Activated T-helper 1 cell treated with Interleukin-2 at 50 U/mL for 16 hours (primary cell): ENCODE measurements around the gene MGAT4D.
"Not testable (repeated sequence)": the region's sequence is repeated elsewhere in the genome, so short reads cannot be mapped to it uniquely, and the experiment has no call there.

Source experiments
- DNase-seq: peaks from one replicate; pipeline ENCODE4 v3.0.0-alpha.2; 2020; ENCODE audit warnings: low read depth

MGAT4D gene

DNA sequence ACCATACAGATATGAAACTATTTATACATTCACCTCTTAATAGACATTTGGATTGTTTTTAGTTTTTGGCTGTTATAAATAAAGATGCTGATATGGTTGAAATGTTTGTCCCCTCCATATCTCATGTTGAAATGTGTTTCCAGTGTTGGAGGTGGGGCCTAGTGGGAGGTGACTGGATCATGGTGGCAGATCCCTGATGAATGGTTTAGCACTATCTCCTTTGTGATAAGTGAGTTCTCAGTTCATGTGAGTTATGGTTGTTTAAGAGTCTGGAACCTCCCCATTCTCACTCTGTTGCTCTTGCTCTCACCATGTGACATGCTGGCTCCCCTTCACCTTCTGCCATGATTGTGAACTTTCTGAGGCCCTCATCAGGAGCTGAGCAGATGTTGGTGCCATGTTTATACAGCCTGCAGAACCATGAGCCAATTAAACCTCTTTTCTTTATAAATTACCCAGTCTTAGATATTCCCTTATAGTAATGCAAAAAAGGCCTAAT, 58.4 kb downstream of the MGAT4D start:
- DNase-seq: no peak

DNA sequence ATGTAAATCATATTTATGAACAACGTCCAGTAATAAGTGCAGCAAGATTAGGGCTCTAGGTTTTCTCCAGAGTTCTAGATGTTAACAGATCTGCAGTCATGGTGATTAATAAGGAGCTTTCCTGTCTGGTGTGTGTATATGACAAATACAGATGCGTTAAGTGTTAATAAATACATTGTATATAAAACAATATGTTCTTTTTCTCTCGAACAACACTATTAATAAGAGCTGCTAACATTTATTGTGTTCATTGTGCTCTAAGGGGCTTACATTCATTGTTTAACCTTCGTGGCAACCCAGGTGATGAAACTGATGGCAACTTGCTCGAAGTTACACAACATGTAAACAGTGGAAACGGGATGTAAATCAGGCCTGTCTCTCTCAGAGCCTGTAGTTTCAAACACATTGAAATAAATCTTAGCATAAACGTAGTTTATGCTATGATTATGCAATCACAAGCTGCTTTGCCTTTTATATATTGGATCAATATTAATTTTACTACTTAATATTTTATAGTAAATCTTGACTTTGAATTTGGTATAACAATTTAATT, 70.1 kb downstream of the MGAT4D start:
- DNase-seq: no peak

DNA sequence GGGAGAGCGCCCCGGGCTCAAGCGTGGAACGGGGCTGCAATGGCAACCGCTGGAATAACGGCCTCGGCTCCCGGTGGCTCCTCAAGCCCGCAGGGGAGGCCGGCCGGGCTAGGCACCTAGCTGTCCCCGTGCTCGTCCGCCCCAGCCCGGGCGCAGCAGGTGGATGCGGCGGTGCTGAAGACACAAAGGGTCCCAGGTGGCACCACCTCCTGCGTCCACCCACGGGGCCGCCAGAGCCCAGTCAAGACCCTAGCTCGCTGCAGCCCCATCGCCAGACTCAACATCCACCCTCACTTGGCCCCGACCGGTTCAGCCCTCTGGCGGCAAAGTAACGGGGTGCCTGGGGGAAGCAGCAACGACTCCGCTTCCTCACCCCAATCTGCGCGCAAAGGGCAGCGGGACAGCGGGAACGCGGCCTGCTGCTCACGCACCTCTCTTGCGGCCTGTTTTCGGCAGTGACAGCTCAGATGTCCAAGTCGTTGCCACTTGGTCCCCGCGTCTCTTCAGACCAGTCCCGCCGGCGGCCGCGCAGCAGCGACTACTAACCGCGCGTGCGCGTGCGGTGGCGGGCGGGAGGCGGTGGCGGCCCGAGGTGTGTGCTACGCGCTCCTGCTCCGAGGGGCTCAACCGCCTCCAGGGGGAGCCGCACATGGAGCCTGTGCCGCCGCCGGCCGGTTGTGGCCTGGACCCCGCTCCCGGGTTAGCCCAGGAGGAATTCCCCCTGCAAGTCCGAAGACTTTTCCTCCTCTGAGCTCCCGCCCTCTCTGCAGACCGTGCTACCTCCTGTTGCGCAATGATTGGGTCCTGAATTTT, 70.8 kb downstream of the MGAT4D start, which contains the start of gene CLGN:
CLGN (minus strand) TSS at position 543 of the 813 bp plus-strand sequence. CDS start 14,570 bp downstream, outside the sequence.
- DNase-seq: no peak

GRCh38 chr4:140426610-140427105, 71.4 kb downstream of the MGAT4D start:
- no peak for DNase-seq

- DNase-seq: no peak
Measured at GRCh38 chr4:140423106-140423505, 75.0 kb downstream of the MGAT4D start.

GRCh38 chr4:140413130-140413969, 84.7 kb downstream of the MGAT4D start:
- DNase-seq: not testable (repeated sequence)

GRCh38 chr4:140408974-140409373, 89.1 kb downstream of the MGAT4D start:
- DNase-seq: no peak

DNA sequence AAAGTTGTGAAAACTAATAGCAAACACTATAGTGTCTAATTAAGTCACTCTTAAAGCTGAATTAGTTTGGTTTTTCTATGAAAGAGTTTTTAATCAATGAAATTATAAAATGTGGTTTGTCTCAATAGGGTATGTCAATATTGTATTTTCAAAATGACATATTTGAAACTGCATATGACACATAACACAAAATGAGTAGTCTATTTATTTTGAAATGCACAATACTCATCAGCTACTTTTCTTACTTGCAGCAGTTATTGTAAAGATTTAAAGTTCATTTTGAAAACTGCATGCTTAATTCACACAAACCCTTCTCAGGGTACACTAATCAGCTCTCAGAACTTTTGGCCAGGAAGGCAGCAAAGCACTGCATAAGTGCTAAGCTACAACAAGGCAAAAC, 91.8 kb downstream of the MGAT4D start:
- DNase-seq: no peak

DNA sequence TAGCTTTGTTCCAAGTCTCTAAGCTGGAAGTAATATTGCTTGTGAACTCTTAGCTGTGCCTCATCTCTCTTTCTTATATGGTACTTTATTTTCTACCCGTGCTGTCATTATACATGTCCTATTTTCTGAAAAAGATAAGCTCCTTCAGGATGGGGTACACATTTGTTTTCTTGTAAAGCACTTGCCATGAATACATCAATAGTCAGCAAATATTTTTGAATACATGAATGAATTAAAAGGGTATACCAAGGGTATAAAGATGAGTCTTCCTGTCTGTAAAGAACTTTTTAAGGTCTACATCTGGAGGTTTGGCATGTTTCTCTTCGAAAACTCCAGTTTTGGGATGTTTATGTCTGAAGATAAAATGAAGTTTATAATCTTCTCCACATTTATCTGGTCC, 98.0 kb downstream of the MGAT4D start:
- no peak for DNase-seq

GRCh38 chr4:140395668-140396067, 102.4 kb downstream of the MGAT4D start:
- DNase-seq: no peak
